ENCODE data around the gene ACYP2. TPM values are rescaled to one million over a fixed set of nuclear protein-coding genes. Genes with fewer than 3 reads are reported as not detected.

ACYP2 gene
- total RNA-seq, 1 donor from 2014 or later, result 10.1 TPM

DNA sequence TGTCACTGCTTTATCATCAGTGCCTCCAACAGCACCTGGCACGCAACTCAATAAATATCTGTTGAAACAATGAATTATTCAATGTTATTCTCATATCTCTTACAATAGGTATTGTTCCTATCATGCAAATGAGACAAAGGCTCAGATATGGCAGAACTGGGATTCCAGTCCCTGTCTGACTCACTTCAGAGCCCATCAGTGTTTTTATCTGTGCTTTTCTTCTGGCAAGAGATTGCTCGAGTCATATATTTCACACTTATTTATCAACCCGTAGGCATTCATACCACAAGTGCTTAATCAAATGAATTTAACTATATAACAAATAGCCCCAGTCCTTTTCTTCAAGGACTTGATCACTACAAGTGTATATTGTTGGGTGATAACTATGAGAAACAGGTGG lies 217.0 kb downstream of the ACYP2 start:
- peaks cover 11% of the 10 kb centered on the region for H3K4me1 Mint-ChIP-seq (ENCODE audit: unreplicated experiment)
- DNase-seq (ENCODE audit: extremely low spot score, unreplicated experiment), result no peak
- no peaks in the 10 kb centered on the region for H3K36me3 Mint-ChIP-seq
- TF ChIP-seq, protein P1, sequence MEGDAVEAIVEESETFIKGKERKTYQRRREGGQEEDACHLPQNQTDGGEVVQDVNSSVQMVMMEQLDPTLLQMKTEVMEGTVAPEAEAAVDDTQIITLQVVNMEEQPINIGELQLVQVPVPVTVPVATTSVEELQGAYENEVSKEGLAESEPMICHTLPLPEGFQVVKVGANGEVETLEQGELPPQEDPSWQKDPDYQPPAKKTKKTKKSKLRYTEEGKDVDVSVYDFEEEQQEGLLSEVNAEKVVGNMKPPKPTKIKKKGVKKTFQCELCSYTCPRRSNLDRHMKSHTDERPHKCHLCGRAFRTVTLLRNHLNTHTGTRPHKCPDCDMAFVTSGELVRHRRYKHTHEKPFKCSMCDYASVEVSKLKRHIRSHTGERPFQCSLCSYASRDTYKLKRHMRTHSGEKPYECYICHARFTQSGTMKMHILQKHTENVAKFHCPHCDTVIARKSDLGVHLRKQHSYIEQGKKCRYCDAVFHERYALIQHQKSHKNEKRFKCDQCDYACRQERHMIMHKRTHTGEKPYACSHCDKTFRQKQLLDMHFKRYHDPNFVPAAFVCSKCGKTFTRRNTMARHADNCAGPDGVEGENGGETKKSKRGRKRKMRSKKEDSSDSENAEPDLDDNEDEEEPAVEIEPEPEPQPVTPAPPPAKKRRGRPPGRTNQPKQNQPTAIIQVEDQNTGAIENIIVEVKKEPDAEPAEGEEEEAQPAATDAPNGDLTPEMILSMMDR (conservative IDR thresholded peaks at IDR 0.05), result no peak
- peaks cover 12% of the 10 kb centered on the region for H3K27me3 Mint-ChIP-seq
- no peaks in the 10 kb centered on the region for H3K9me3 Mint-ChIP-seq
- no peak overlapping the region for H3K4me3 Mint-ChIP-seq
- H3K27ac Mint-ChIP-seq, result no peak overlapping the region

DNA sequence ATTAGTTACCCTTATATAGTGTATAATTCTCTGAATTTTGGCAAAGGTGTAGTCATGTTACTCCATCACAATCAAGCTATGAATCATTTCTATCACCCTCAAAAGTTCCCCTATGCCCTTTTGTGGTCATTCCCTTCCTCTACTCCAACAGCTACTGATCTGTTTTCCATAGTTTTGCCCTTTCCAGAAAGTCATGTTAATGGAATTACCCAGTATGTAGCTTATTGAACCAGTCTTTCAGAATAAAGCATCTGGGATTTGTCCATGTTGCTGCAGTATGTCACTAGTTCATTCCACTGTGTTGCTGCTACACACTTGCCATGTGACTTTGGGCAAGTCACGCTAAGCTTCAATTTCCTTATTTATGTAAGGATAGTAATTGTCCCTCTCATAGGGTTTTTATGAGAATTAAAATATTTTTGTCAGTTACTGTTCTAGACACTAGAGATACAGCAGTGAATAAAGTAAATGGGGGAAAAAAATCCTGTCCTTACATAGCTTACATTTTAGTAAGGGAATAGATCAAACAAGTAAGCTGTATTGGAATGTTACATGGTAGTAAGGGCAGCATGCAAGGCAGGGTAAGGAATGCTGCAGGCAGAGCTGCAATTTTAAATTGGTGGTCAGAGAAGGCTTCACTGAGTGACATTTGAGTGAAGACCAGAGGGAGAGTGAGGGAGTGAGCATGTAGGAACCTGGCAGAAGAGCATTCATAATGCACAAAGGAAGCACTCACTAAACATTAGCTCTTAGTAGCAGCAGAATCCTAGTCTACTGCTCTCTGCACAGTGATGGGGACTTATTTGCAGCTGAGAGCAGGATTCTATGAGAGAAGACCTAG lies 220.9 kb downstream of the ACYP2 start:
- no peaks in the 10 kb centered on the region for H3K36me3 Mint-ChIP-seq
- no peak for DNase-seq (ENCODE audit: extremely low spot score, unreplicated experiment)
- H3K4me1 Mint-ChIP-seq (ENCODE audit: unreplicated experiment), result peaks cover 1% of the 10 kb centered on the region
- H3K9me3 Mint-ChIP-seq, result no peaks in the 10 kb centered on the region
- H3K4me3 Mint-ChIP-seq, result no peak overlapping the region
- H3K27ac Mint-ChIP-seq, result no peak overlapping the region
- peaks cover 3% of the 10 kb centered on the region for H3K27me3 Mint-ChIP-seq
- TF ChIP-seq, protein P1 (conservative IDR thresholded peaks at IDR 0.05), result no peak

DNA sequence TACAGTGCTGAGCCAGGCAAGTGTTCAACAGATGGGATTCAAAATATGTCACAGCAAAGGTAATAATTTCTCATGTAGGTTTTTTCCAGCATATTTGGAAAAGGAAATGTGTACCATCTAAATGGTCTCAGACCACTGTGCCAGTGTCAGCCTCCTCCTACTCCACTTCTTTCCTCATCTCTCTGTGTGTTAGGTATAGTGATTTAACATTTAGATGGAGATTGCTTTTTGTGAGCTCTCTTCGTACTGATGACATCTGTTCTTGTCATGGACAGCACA lies 221.5 kb downstream of the ACYP2 start:
- no peaks in the 10 kb centered on the region for H3K4me1 Mint-ChIP-seq (ENCODE audit: unreplicated experiment)
- no peaks in the 10 kb centered on the region for H3K36me3 Mint-ChIP-seq
- peaks cover 2% of the 10 kb centered on the region for H3K27me3 Mint-ChIP-seq
- TF ChIP-seq, protein P1 (conservative IDR thresholded peaks at IDR 0.05), result no peak
- no peak overlapping the region for H3K4me3 Mint-ChIP-seq
- H3K9me3 Mint-ChIP-seq, result no peaks in the 10 kb centered on the region
- DNase-seq (ENCODE audit: extremely low spot score, unreplicated experiment), result no peak
- H3K27ac Mint-ChIP-seq, result no peak overlapping the region

DNA sequence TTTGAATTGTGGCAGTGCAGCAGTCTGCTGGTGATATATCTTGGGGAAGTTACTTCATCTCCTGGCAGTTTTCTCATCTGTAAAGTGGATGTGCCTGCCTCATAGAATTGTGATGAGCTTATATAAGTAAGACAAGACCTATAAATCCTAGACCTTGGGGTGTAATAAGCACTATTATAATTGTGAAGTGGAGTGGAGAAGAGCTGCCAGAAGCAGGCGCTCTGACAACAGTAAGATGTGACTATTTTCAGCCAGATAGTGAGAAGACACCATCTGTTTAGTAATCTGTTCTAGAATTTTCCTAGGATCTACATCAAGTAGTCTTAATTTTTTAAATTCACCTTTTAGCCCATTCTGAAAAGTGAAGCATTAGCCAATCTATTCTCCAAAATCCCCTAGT lies 226.2 kb downstream of the ACYP2 start:
- TF ChIP-seq, protein P1 (conservative IDR thresholded peaks at IDR 0.05), result no peak
- Mint-ChIP-seq H3K27me3 (no peaks in the 10 kb centered on the region), H3K4me1 (ENCODE audit: unreplicated experiment) (no peaks in the 10 kb centered on the region), H3K9me3 (no peaks in the 10 kb centered on the region), H3K27ac (no peak overlapping the region), H3K4me3 (no peak overlapping the region), H3K36me3 (no peaks in the 10 kb centered on the region)
- DNase-seq (ENCODE audit: extremely low spot score, unreplicated experiment), result no peak

DNA sequence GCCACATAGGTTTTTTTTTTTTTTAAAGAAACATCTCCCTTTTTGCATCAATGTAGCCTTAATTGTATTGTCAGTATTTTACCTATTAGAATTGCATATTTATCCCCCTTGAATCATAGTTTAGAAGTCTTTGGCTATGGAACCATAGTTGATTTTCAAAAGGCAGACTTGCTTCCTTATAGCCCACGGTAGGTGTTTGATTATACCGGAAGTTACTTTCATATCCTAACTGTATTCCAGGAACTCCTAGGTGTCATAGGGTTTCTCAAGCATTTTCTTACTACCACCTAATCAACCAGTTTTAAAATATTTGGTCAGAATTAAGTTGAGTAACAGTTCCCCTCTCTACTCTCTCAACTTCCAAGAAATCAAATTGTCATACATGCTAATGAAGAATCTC lies 227.2 kb downstream of the ACYP2 start:
- Mint-ChIP-seq H3K27ac (no peak overlapping the region), H3K4me3 (no peak overlapping the region), H3K27me3 (no peaks in the 10 kb centered on the region), H3K9me3 (no peaks in the 10 kb centered on the region), H3K36me3 (no peaks in the 10 kb centered on the region), H3K4me1 (ENCODE audit: unreplicated experiment) (no peaks in the 10 kb centered on the region)
- TF ChIP-seq, protein P1 (conservative IDR thresholded peaks at IDR 0.05), result no peak
- DNase-seq (ENCODE audit: extremely low spot score, unreplicated experiment), result no peak
